Measurements from ENCODE around the gene PILRA. TPM values are rescaled to one million over a fixed set of nuclear protein-coding genes. Genes with fewer than 3 reads are reported as not detected.
"Not testable (repeated sequence)": the region's sequence is repeated elsewhere in the genome, so short reads cannot be mapped to it uniquely, and the experiment has no call there.

PILRA gene
- total and polyA plus RNA-seq, 8 donors, result 0.88 to 7.6 (median 3.7) TPM

DNA sequence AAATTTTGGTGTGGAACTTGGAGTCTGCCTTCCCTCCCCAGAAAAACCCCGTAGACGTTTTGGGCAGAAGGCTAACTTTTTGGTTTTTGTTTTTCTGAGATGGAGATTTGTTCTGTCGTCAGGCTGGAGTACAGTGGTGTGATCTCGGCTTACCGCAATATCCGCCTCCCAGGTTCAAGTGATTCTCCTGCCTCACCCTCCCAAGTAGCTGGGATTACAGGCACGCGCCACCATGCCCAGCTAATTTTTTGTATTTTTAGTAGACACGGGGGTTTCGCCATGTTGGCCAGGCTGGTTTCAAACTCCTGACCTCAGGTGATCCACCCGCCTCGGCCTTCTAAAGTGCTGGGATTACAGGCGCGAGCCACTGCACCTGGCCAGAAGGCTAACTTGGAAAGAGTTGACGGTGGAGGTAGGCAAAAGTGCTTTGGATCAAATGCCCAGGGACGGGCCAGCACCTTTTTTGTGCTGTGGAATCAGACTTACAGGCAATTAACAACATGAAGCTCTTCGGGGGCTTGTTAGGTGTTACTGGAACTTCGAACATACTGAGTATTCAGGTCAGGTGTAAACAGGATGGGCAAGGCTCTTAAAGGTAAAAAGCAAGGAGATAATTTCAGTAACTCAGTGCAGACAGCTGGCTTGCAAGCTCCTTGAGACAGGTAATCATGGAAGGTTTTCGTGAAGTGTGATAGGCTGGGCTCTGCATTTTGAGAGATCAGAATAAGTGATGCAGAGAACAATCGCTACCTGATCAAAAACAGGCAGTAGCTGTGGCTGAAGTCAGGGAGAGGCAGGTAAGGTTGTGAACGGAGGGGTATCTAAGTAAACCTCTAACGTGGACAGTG is 61.2 kb downstream of the PILRA start:
- intact Hi-C loops (cut with DNase I), result no loop called here
- no peaks in the 10 kb centered on the region for H3K9me3 ChIP-seq
- no peak for DNase-seq
- peak overlapping the region in 2 of 4 donors; percentile 94 for H3K27ac ChIP-seq
- H3K36me3 ChIP-seq, result peaks cover 0 to 12% (median 0%) of the 10 kb centered on the region in 3 donors
- ATAC-seq, result no peak
- peak overlapping the region in 3 of 4 donors; percentile 77 to 88 (median 87) for H3K4me3 ChIP-seq
- no peaks in the 10 kb centered on the region for H3K27me3 ChIP-seq
- peaks cover 0 to 20% (median 10%) of the 10 kb centered on the region in 3 donors for H3K4me1 ChIP-seq
- no peak for FAIRE-seq
- WGBS, 2 donors, result 73 to 76% methylated on average over 22 of the region's 22 CpGs
- TF ChIP-seq, protein P1, sequence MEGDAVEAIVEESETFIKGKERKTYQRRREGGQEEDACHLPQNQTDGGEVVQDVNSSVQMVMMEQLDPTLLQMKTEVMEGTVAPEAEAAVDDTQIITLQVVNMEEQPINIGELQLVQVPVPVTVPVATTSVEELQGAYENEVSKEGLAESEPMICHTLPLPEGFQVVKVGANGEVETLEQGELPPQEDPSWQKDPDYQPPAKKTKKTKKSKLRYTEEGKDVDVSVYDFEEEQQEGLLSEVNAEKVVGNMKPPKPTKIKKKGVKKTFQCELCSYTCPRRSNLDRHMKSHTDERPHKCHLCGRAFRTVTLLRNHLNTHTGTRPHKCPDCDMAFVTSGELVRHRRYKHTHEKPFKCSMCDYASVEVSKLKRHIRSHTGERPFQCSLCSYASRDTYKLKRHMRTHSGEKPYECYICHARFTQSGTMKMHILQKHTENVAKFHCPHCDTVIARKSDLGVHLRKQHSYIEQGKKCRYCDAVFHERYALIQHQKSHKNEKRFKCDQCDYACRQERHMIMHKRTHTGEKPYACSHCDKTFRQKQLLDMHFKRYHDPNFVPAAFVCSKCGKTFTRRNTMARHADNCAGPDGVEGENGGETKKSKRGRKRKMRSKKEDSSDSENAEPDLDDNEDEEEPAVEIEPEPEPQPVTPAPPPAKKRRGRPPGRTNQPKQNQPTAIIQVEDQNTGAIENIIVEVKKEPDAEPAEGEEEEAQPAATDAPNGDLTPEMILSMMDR (IDR thresholded peaks at IDR 0.05), result no peak

DNA sequence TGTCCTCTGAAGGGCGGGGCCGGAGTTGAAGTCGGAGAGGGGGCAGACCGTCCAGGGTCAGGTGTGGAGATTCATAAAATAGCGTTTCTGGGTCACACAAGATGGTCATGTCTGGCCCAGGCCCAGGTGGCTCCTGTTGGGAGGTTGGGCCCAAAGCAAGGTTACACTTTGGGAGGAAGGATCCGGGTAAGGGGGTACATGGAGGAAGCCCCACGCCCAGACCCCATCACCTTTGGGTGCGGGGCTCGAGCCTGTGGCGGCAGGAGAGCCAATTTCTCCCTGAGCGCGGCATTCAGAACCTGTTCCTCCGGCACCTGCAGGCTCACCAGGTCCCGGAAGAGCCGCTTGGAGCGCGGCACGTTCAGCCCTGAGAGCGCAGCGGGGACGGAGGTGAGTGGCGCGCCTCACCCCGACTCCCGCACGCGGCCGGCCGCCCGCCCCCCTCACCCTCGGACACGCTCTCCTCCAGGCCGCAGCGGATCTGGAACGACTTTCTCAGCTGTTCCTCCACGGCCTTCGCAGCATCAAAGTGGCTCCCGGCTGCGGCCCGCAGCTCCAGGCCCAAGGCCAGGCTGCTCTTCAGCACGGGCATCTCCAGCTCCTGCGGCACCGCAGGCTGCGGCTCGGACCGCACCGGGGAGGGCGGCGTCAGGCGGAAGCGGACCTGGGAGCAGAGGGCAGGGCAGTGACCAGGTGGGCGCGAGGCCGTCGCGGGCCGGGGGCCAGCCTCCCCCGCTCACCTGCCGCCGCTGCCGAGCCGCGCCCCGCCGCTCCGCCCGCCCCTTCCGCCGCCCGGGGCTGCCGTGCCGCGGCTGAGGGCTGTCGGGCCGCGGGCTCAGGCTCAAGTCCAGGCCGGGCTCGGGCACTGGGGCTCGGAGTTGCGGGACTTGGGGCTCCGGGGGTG is 62.4 kb downstream of the PILRA start:
- intact Hi-C loops (cut with DNase I), result no loop called here

DNA sequence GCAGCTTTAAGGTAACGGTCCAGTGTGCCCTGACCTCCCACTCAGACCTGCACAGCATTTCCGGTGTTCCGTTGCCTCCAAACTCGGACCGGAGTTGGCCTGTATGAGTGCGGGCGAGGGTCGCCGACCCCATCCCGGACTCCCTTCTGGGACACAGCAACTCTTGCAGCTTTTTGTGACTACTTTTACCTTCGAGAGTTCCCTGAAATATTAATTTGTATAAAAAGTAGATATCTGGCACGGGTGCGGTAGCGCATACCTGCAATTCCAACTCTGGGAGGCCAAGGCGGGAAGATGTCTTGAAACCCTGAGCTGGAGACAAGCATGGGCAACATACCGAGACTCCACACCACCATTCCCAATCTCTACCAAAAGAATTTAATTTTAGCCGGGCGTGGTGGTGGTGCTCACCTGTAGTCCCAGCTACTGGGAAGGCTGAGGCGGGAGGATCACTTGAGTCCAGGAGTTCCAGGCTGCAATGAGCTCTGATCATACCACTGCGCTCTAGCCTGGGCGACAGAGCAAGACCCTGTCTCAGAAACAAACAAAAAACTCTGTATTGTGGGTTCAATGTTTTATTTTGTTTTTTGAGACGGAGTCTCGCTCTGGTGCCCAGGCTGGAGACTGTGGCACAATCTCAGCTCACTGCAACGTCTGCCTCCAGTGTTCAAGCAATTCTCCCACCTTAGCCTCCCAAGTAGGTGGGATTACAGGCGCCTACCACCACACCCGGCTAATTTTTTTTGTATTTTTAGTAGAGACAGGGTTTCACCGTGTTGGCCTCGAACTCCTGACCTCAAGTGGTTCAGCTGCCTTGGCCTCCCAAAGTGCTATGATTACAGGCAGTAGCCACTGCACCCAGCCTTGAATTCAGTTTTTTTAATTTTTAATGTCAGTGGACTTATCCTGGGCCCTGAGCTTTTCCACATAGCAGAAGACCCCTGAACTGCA is 64.1 kb downstream of the PILRA start:
- DNase-seq (peak in 4 of 6 donors; percentile 21 to 53 (median 36)), ATAC-seq (no peak), FAIRE-seq (no peak)
- 87 to 90% methylated on average over 28 of the region's 28 CpGs for WGBS, 2 donors
- TF ChIP-seq, protein P1 (IDR thresholded peaks at IDR 0.05), result no peak
- H3K4me1 ChIP-seq, result peaks cover 0 to 10% (median 7%) of the 10 kb centered on the region in 3 donors
- H3K4me3 ChIP-seq, result peak overlapping the region in 2 of 4 donors; percentile 87 to 88
- H3K27ac ChIP-seq, result peak overlapping the region in 1 of 4 donors; percentile 94
- H3K9me3 ChIP-seq, result no peaks in the 10 kb centered on the region
- intact Hi-C loops (cut with DNase I), result no loop called here
- H3K36me3 ChIP-seq, result peaks cover 0 to 12% (median 0%) of the 10 kb centered on the region in 3 donors
- H3K27me3 ChIP-seq, result no peaks in the 10 kb centered on the region

More for the DNA sequence above, 62.4 kb downstream of the PILRA start:
- DNase-seq (peak; percentile 43 to 86 (median 64)), ATAC-seq (peak; percentile 42 to 61 (median 50)), FAIRE-seq (no peak)
- TF ChIP-seq, protein P1 (IDR thresholded peaks at IDR 0.05), result no peak
- H3K36me3 ChIP-seq, result peaks cover 0 to 12% (median 0%) of the 10 kb centered on the region in 3 donors
- H3K4me1 ChIP-seq, result peaks cover 0 to 19% (median 10%) of the 10 kb centered on the region in 3 donors
- H3K9me3 ChIP-seq, result no peaks in the 10 kb centered on the region
- H3K27me3 ChIP-seq, result no peaks in the 10 kb centered on the region
- peak overlapping the region; percentile 70 to 88 (median 82) for H3K4me3 ChIP-seq
- peak overlapping the region; percentile 86 to 94 (median 92) for H3K27ac ChIP-seq
- WGBS, 2 donors, result 1% methylated on average over 56 to 81 of the region's 81 CpGs

DNA sequence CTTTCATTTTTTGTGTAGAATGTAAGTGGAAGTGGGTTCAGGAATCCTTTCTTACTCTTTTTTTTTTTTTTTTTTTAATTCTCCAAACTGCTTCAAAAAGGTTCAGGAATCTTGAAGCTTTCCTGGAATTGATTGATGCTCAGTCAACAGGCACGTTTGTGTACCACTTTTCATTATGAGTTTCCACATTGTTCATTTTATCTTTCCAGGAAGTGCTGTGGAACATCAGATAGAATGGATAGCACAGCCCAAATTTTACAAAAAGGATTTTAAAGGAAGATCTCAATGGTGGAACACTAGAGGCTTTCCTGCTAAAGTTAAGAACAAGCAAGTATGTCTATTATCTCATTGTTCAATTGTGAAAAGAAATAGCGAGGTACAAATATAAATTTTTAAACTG is 64.9 kb downstream of the PILRA start:
- intact Hi-C loops (cut with DNase I), result no loop called here
- Histone ChIP-seq H3K27me3 (no peaks in the 10 kb centered on the region), H3K4me3 (no peak overlapping the region), H3K4me1 (peaks cover 0 to 10% (median 7%) of the 10 kb centered on the region in 3 donors), H3K9me3 (no peaks in the 10 kb centered on the region), H3K36me3 (peaks cover 0 to 8% (median 0%) of the 10 kb centered on the region in 3 donors), H3K27ac (no peak overlapping the region)
- TF ChIP-seq, protein P1 (IDR thresholded peaks at IDR 0.05), result no peak
- ATAC-seq (no peak), FAIRE-seq (no peak), DNase-seq (no peak)
- 46 to 49% methylated on average over 2 of the region's 2 CpGs for WGBS, 2 donors

DNA sequence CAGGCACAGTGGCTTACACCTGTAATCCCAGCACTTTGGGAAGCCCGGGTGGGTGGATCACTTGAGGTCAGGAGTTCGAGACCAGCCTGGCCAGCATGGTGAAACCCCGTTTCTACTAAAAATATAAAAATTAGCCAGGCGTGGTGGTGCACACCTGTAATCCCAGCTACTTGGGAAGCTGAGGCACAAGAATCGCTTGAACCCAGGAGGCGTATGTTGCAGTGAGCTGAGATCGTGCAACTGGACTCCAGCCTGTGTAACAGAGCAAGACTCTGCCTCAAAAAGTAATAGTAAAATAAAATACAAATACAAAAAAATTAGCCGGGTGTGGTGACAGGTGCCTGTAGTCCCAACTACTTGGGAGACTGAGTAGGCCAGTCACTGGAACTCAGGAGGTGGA is 65.4 kb downstream of the PILRA start:
- H3K27ac ChIP-seq; intact Hi-C loops (cut with DNase I); H3K36me3 ChIP-seq; H3K4me3 ChIP-seq; ATAC-seq; FAIRE-seq; H3K9me3 ChIP-seq; H3K27me3 ChIP-seq: not testable (repeated sequence)
- DNase-seq, result peak in 2 of 6 donors; percentile 8 to 35
- 83 to 94% methylated on average over 8 of the region's 8 CpGs for WGBS, 2 donors
- H3K4me1 ChIP-seq, result peaks cover 0 to 10% (median 7%) of the 10 kb centered on the region in 3 donors

DNA sequence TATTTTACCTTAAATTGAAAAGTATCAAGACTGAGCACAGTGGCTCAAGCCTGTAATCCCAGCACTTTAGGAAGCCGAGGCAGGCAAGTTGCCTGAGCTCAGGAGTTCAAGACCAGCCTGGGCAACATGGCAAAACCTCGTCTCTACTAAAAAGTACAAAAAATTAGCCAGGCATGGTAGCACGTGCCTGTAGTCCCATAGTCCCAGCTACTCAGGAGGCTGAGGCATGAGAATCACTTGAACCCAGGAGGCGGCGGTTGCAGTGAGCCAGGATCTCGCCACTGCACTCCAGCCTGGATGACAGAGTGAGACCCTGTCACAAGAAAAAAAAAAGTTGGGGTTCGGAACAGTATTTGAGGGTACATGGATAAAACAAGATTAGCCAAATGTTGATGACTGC is 66.0 kb downstream of the PILRA start:
- H3K27me3 ChIP-seq; ATAC-seq; H3K9me3 ChIP-seq; H3K27ac ChIP-seq; FAIRE-seq; intact Hi-C loops (cut with DNase I); H3K4me3 ChIP-seq; H3K36me3 ChIP-seq: not testable (repeated sequence)
- DNase-seq, result peak in 1 of 6 donors; percentile 6
- H3K4me1 ChIP-seq, result peaks cover 0 to 10% (median 7%) of the 10 kb centered on the region in 3 donors
- 85 to 87% methylated on average over 7 of the region's 7 CpGs for WGBS, 2 donors

Measured in pancreas (tissue), 10 donors.